HEK293T (cell line): ENCODE measurements around the gene SPRYD3.

Experiments used
- ARNT ChIP-seq: fragments of 450-650 bp; IDR thresholded peaks from 2 replicates; pipeline ENCODE4 v1.6.1; 2017; ENCODE audit warnings: mild to moderate bottlenecking
- BHLHE40 ChIP-seq: fragments of 450-650 bp; IDR thresholded peaks from 2 replicates; pipeline ENCODE4 v1.6.1; 2016; ENCODE audit warnings: mild to moderate bottlenecking, moderate library complexity, borderline replicate concordance
- CTBP1 ChIP-seq: fragments of 450-650 bp; IDR thresholded peaks from 2 replicates; pipeline ENCODE4 v1.6.1; 2016; ENCODE audit warnings: borderline replicate concordance
- FOXA1 ChIP-seq: fragments of 450-650 bp; IDR thresholded peaks from 2 replicates; pipeline ENCODE4 v1.6.1; 2016; ENCODE audit warnings: mild to moderate bottlenecking
- FOXK2 ChIP-seq: fragments of 450-650 bp; IDR thresholded peaks from 2 replicates; pipeline ENCODE4 v1.6.1; 2016; ENCODE audit warnings: mild to moderate bottlenecking
- NFRKB ChIP-seq: fragments of 450-650 bp; IDR thresholded peaks from 2 replicates; pipeline ENCODE4 v1.6.1; 2016; ENCODE audit warnings: mild to moderate bottlenecking, moderate library complexity
- SP1 ChIP-seq: fragments of 450-650 bp; IDR thresholded peaks from 2 replicates; pipeline ENCODE4 v1.6.1; 2017
- SUZ12 ChIP-seq: fragments of 450-650 bp; IDR thresholded peaks from 2 replicates; pipeline ENCODE4 v1.6.1; 2016; ENCODE audit warnings: mild to moderate bottlenecking
- TARDBP ChIP-seq: fragments of 450-650 bp; IDR thresholded peaks from 2 replicates; pipeline ENCODE4 v1.6.1; 2016
- ZNF384 ChIP-seq: fragments of 450-650 bp; IDR thresholded peaks from 2 replicates; pipeline ENCODE4 v1.6.1; 2016

DNA sequence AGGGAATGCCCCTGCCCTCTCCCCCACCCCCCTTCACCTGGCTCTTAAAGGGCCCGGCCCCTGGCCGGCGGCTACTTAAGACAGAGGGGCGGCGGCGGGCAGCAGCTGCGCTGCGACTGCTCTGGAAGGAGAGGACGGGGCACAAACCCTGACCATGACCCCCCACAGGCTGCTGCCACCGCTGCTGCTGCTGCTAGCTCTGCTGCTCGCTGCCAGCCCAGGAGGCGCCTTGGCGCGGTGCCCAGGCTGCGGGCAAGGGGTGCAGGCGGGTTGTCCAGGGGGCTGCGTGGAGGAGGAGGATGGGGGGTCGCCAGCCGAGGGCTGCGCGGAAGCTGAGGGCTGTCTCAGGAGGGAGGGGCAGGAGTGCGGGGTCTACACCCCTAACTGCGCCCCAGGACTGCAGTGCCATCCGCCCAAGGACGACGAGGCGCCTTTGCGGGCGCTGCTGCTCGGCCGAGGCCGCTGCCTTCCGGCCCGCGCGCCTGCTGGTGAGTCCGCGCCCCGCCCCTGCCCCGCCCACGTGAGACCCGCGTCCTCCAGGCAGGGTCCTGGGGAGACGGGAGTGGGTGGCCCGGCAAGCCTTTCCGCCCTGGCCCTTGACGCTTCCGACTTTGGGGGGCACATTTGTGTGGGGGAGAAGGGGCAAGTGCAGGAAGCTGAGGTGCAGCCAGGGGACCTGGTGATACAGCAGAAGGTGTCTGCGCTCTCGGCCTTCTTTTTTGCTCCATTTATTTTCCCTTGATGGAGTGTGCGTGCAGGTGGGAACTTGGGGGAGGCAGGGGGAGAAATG, 18.6 kb upstream of the SPRYD3 start, which contains the start of gene IGFBP6:
- TF ChIP-seq FOXK2: no peak
- no peak for TF ChIP-seq TARDBP
- no peak for TF ChIP-seq FOXA1
- no peak for TF ChIP-seq CTBP1
- TF ChIP-seq SP1: no peak
- no peak for TF ChIP-seq NFRKB
- no peak for TF ChIP-seq ZNF384
- no peak for TF ChIP-seq ARNT
- TF ChIP-seq BHLHE40: no peak
- TF ChIP-seq SUZ12: no peak
